GM15510 (cell line): Measurements from ENCODE around the gene CHKB.

Experiments used
- POLR2A ChIP-seq: IDR thresholded peaks from 3 replicates; pipeline ENCODE4 v1.6.1; 2011; ENCODE audit warnings: borderline replicate concordance; ENCODE audit not compliant: insufficient read length; ENCODE audit errors: extremely low read depth

The CHKB gene

GRCh38 chr22:50582493-50583293 is at the start of gene CHKB:
TSS of gene CHKB (minus strand) at chr22:50582849. CDS start at chr22:50582781, 68 bp downstream.
- TF ChIP-seq POLR2A = peak; percentile 68

- TF ChIP-seq POLR2A = no peak
Observed at GRCh38 chr22:50630376-50630775, 47.7 kb upstream of the CHKB start.

- TF ChIP-seq POLR2A = no peak
Observed at GRCh38 chr22:50628543-50629134, 46.0 kb upstream of the CHKB start.

DNA sequence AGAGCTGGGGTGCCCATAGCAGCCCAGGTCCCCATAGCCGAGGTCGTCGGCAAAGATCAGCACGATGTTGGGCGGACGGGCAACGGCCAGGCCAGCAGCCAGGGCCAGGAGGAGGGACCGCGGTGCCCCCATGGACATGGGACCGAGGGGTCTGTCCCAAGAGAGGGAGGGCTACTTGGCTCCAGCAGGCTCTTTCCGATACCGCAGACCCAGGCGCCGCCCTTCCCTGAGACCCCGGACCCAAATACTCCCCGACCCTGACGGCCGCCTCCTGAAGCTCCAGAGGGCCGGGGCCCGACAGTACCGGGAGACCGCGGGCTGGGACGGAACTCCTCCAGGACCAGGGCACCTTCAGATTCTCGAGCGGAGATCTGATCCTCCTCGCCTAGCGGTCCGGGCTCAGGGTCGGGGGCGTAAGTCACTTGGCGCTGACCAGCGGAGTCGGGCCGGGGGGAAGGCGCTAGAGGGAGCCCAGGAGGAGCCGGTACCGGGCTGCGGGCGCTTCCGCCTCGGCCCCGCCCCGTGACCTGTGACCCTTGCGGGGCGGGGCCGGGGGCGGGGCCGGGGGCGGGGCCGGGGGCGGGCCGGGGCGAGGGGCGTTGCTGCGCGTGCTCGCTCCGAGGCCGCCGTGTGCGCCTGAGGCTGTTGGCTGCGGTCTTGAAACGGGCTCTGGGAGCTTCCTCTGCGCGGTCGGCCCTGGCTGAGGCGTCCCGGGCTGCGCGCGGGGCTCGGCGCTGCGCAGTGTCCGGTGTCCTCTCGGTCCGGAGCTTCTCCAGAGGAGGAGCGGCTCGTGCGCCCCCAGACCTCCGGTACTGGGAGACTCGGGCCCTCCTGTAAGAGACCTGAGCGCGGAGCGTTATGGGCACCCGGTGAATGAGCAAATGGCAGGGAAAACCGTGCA is 45.2 kb upstream of the CHKB start, which contains the start of gene ARSA:
TSS of gene ARSA (minus strand) at position 511 of the 901 bp plus-strand sequence. CDS start at position 138, 373 bp downstream.
- TF ChIP-seq POLR2A = peak; percentile 65

DNA sequence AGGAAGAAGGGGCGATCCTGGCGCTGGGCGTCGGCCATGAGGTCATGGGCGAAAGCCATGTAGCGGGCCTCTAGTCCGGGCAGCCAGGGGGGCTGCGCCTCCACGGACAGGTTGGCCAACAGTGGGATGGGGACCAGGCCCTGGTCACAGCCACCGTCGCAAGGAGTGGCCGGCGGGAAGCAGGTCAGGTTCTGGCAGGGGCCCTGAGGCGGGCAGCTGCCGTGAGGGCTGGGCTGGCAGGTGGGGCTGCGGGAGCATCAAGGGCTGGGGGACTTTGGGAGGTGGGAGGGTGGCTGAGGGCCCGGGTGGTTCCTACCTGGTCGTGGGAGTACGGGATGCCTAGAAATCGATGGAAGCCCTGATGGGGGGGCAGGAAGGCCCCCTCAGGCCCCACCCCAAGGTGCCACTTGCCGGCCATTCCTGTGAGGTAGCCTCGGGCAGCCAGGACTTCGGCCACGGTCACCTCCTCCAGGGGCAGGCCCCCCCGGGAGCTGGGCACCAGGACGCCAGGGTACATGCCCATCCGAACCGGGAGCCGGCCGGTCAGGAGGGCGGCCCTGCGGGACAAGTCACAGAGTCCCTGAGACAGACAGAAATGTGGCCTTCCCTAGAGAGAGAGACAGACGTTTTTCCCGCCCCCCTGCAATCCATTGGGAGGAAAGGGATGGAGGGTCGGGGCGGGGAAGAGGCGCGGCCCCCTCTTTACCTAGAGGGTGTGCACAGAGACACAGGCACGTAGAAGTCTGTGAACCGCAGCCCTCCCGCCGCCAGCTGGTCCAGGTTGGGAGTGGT is 44.4 kb upstream of the CHKB start:
- no peak for TF ChIP-seq POLR2A

DNA sequence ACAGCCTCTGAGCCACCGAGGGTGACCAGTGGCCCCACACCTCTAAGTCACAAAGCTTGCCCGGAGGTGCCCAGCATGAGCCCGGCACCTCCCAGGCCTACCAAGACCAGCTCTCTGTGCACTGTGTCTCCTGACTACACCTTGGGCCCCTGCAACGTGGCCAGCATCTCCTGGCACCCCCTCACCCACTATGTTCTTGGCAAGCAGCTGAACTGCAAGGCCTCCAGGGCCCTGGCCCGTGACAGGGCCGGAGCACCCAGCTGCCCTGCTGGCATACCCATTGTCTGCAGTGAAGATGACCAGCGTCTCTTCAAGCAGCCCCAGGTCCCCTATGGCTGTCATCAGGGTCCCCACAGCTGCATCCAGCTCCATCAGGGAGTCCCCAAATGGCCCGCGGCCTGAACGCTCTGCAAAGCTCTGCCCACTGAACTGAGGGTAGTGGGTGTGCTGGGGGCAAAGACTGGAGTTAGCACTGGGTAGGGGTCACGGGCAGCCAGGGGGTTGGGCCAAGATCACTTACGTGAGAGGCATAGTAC is 43.7 kb upstream of the CHKB start:
- no peak for TF ChIP-seq POLR2A

GRCh38 chr22:50625568-50626313 is 43.1 kb upstream of the CHKB start:
- TF ChIP-seq POLR2A = no peak

DNA sequence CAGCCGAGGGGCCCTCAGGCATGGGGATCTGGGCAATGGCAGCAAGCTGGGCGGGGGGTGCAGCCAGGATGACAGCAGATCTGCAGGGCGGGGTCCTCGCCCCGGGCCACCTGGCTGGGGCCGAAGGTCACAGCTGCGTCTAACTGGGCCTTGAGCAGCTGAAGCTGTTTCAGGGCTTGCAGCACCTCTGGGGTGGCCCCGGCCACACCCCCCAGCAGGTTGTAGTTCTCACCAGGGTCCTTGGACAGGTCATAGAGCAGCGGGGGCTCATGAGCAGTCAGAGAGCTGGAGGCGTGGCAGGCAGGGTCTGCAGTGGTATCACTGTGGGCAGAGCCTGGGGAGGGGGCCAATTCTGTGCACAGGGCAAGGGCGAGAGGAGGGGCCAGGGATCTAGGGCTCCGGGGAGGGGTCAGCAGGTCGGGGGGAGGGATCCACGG is 42.5 kb upstream of the CHKB start:
- no peak for TF ChIP-seq POLR2A

DNA sequence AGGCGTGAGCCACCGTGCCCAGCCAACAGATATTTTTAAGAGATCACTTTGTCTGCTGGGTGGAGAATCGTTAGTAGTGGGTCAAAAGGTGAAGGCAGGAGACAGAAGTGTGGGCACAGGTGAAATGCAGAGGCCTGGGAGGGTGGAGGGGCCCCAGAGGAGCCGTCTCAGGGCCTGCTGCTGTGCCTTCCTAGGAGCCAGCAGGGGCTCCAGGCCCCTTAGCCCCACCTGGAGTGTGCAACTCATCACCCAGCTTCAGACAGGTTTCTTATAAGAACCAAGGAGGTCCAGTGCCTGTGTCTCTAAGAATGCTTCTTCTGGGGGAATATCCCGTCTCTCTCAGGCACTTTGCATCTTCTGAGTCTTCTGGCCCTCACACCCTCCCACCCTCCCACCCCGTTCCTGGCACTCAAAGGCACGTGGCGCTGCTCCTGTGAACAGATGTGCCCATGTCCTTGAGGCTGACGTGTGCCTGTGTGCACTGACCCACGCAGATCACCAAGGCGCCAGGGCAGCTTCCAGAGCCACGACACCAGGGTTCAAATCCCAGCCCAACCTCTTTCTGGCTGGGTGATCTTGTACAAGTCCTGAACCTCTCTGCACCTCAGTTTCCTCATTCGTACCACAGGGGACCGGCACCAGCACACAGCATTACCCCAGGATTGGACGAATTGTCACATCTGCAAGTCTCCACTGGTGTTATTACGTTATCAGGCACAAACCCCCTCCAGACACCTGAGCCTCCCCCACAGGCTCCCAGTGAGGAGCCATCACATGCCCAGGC is 41.9 kb upstream of the CHKB start:
- TF ChIP-seq POLR2A = no peak

GRCh38 chr22:50622723-50623327 is 40.2 kb upstream of the CHKB start:
- TF ChIP-seq POLR2A = no peak

DNA sequence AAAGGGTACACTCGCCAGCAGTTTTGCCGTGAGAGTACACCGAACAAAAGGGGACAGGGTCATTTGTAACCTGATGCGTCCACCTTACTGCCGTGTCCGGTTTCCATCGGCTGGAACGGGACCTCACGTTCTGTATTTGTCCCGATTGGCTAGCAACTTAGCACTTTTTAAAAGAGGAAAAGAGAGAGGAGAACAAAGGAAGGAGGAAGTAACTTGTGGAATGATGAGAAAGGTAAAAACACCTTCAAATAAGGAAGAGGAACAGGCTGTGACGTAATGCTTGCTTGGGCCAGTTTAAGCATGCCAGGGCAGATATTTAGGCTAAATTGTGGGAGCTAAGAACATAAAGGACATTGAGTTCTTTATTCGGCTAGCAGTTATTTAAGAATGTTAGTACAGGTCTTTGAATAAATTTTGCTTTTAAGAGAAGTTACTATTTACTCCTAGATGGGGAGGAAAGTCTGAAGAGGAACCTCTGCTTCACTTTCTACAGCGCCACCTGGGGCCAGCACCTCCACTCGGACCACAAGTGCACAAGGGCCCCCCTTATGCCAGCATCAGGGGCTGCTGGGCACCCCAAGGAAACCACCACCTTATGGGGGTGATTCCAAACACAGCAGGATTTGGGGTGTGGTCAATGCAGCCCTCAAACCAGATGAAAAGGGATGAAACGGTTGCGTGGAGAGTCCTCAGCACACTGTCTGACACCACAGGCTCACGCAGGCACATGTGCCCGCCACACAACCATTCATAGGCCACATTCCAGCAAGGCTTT is 39.5 kb upstream of the CHKB start:
- no peak for TF ChIP-seq POLR2A
